Ishikawa (cell line): ENCODE data around the gene HOXD8.

Experiments used
- CEBPB ChIP-seq: IDR thresholded peaks from 2 replicates; pipeline ENCODE4 v1.6.1; 2012
- CREB1 ChIP-seq: IDR thresholded peaks from 2 replicates; pipeline ENCODE4 v1.6.1; 2012; ENCODE audit warnings: low read depth
- EGR1 ChIP-seq: IDR thresholded peaks from 2 replicates; pipeline ENCODE4 v1.6.1; 2012
- EP300 ChIP-seq: IDR thresholded peaks from 2 replicates; pipeline ENCODE4 v1.6.1; 2012; ENCODE audit warnings: borderline replicate concordance
- FOXM1 ChIP-seq: IDR thresholded peaks from 2 replicates; pipeline ENCODE4 v1.6.1; 2012; ENCODE audit warnings: low read depth, borderline replicate concordance
- MAX ChIP-seq: IDR thresholded peaks from 2 replicates; pipeline ENCODE4 v1.6.1; 2012
- NFIC ChIP-seq: IDR thresholded peaks from 2 replicates; pipeline ENCODE4 v1.6.1; 2012
- RAD21 ChIP-seq: IDR thresholded peaks from 2 replicates; pipeline ENCODE4 v1.6.1; 2012; ENCODE audit warnings: low read depth
- TAF1 ChIP-seq: IDR thresholded peaks from 2 replicates; pipeline ENCODE4 v1.6.1; 2012; ENCODE audit warnings: low read depth, mild to moderate bottlenecking
- TCF12 ChIP-seq: IDR thresholded peaks from 2 replicates; pipeline ENCODE4 v1.6.1; 2012; ENCODE audit warnings: low read depth
- TEAD4 ChIP-seq: IDR thresholded peaks from 2 replicates; pipeline ENCODE4 v1.6.1; 2012
- USF1 ChIP-seq: IDR thresholded peaks from 2 replicates; pipeline ENCODE4 v1.6.1; 2012
- YY1 ChIP-seq: IDR thresholded peaks from 2 replicates; pipeline ENCODE4 v1.6.1; 2012; ENCODE audit warnings: low read depth
- ZBTB7A ChIP-seq: IDR thresholded peaks from 2 replicates; pipeline ENCODE4 v1.6.1; 2012; ENCODE audit warnings: low read depth
- TF ChIP-seq, protein P1 (sequence below): IDR thresholded peaks from 2 replicates; pipeline ENCODE4 v1.6.1; 2012; ENCODE audit warnings: low read depth, mild to moderate bottlenecking

HOXD8 gene

DNA sequence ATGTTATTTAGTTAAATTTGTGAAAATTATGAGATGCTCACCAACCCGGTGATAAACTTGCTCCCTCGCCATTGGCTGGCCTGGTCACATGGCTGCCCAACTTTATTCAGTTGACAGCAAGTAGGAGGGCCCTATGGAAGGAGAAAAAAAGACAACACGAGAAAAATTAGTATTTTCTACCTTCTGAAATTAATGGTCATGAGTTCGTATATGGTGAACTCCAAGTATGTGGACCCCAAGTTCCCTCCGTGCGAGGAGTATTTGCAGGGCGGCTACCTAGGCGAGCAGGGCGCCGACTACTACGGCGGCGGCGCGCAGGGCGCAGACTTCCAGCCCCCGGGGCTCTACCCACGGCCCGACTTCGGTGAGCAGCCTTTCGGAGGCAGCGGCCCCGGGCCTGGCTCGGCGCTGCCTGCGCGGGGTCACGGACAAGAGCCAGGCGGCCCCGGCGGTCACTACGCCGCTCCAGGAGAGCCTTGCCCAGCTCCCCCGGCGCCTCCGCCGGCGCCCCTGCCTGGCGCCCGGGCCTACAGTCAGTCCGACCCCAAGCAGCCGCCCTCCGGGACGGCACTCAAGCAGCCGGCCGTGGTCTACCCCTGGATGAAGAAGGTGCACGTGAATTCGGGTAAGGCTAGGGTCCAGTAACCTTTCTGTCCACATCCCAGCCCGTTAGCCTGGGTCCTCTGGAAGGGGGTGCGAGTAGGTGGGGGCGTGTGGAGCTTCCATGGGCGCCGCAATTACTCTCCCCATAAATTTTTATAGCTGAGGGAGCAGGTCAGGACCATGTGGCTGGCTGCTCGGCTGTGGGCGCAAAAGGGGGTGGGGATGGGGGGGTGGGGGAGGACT is 22.2 kb downstream of the HOXD8 start, which contains the start of gene HOXD4:
Gene HOXD4, plus strand, starts transcription at position 109 of the 846 bp plus-strand sequence. Its CDS starts 84 bp downstream, at position 193.
- TF ChIP-seq TAF1, result no peak
- TF ChIP-seq RAD21, result no peak
- TF ChIP-seq CEBPB, result no peak
- no peak for TF ChIP-seq YY1
- TF ChIP-seq NFIC, result no peak
- no peak for TF ChIP-seq FOXM1
- TF ChIP-seq TCF12, result no peak
- TF ChIP-seq EGR1, result no peak
- no peak for TF ChIP-seq MAX
- TF ChIP-seq EP300, result no peak
- TF ChIP-seq, protein P1, sequence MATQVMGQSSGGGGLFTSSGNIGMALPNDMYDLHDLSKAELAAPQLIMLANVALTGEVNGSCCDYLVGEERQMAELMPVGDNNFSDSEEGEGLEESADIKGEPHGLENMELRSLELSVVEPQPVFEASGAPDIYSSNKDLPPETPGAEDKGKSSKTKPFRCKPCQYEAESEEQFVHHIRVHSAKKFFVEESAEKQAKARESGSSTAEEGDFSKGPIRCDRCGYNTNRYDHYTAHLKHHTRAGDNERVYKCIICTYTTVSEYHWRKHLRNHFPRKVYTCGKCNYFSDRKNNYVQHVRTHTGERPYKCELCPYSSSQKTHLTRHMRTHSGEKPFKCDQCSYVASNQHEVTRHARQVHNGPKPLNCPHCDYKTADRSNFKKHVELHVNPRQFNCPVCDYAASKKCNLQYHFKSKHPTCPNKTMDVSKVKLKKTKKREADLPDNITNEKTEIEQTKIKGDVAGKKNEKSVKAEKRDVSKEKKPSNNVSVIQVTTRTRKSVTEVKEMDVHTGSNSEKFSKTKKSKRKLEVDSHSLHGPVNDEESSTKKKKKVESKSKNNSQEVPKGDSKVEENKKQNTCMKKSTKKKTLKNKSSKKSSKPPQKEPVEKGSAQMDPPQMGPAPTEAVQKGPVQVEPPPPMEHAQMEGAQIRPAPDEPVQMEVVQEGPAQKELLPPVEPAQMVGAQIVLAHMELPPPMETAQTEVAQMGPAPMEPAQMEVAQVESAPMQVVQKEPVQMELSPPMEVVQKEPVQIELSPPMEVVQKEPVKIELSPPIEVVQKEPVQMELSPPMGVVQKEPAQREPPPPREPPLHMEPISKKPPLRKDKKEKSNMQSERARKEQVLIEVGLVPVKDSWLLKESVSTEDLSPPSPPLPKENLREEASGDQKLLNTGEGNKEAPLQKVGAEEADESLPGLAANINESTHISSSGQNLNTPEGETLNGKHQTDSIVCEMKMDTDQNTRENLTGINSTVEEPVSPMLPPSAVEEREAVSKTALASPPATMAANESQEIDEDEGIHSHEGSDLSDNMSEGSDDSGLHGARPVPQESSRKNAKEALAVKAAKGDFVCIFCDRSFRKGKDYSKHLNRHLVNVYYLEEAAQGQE, result no peak
- TF ChIP-seq TEAD4, result no peak
- no peak for TF ChIP-seq USF1
- no peak for TF ChIP-seq CREB1
- TF ChIP-seq ZBTB7A, result no peak

DNA sequence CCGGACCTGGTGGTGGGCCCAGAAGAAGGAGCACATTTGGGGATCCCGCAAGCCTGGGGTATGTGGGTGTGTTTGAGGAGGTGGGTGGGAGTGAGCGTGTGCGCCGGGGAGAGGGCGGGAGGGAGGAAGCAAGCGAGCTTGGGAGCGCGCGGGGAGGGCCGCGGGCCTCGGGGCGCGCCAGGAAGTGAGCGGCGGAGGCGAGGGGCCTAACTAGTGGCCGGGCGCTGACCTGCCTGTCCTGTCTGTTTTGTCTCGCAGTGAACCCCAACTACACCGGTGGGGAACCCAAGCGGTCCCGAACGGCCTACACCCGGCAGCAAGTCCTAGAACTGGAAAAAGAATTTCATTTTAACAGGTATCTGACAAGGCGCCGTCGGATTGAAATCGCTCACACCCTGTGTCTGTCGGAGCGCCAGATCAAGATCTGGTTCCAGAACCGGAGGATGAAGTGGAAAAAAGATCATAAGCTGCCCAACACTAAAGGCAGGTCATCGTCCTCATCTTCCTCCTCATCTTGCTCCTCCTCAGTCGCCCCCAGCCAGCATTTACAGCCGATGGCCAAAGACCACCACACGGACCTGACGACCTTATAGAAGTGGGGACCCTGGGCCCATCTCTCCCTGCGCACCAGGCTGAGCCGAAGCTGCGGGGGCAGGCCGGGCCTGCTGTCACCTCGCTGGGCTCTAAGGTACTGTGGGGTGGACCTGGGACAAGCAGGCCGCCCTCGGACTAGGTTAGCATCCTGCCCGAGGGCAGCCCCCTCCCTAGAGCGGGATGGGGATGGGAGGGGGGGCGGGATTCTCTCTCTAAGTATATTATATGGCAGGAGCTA is 23.1 kb downstream of the HOXD8 start:
- TF ChIP-seq ZBTB7A, result no peak
- no peak for TF ChIP-seq USF1
- no peak for TF ChIP-seq NFIC

- TF ChIP-seq YY1, result no peak
- no peak for TF ChIP-seq TCF12
- no peak for TF ChIP-seq TAF1
- TF ChIP-seq TEAD4, result no peak
- TF ChIP-seq, protein P1, result no peak
- no peak for TF ChIP-seq ZBTB7A
- TF ChIP-seq CREB1, result no peak
- TF ChIP-seq CEBPB, result no peak
- TF ChIP-seq FOXM1, result no peak
- no peak for TF ChIP-seq EGR1
- TF ChIP-seq RAD21, result no peak
- no peak for TF ChIP-seq USF1
- TF ChIP-seq MAX, result no peak
- TF ChIP-seq NFIC, result no peak
- TF ChIP-seq EP300, result no peak
These were observed 25.2 kb downstream of the HOXD8 start for GRCh38 chr2:176154576-176155252.

DNA sequence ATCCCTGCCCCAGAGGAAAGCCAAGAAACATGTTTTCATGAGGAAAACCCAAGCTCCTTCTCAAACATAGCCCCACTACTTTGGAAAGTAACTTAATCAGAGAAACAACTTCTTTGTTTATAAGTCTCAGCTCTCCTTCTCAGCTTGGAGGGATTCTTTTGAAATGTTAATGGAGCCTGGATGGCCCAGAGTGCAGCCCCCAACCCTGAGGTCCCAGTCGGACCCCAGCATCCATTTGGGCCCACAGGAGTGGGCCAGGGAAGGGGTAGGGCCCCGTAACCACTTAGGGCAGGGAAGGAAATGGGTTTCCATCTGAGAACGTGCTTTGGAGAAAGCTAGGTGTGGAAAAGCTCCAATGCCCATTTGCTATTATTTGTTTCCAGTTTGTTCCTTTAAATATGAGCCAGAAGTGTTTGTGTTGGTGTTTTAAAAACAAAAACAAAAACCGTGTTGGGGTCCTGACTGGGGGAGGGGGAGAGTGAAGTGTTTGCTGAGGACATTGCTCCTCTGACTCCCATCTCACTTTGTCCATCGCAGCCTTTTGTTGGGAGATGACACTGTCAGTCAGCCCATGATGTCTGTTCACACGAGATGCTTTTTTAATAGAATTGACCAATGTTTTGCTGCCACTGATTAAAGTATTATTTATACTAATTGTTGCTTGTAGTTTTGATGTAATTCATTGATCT is 26.0 kb downstream of the HOXD8 start:
- TF ChIP-seq TAF1 (no peak), ZBTB7A (no peak), USF1 (no peak), CREB1 (no peak), CEBPB (no peak), EGR1 (no peak)
- TF ChIP-seq, protein P1, result no peak
